WTC11 (cell line): ENCODE data around the gene TAS2R31. TPM values are rescaled to one million over a fixed set of nuclear protein-coding genes. Genes with fewer than 3 reads are reported as not detected.

ENCODE experiments used
- ATAC-seq: fragments of 200-7000 bp; cut with Tn5 transposase; 2 replicates; pipeline ENCODE4 v1.10.0; 2021; ENCODE audit warnings: mild to moderate bottlenecking, moderate library complexity
- Bru-seq: library from RNA; stranded (reverse); fragments of 400-500 nt; gene quantifications from one replicate; lab custom pipeline; 2021; lab: Mats Ljungman, UMichigan
- CTCF ChIA-PET: fragments of 300-600 bp; sonication (Branson Sonifier 250); formaldehyde crosslinking; loops from one replicate; lab custom pipeline; 2021; ENCODE audit warnings: antibody characterized with exemption; lab: Charles Lee
- POLR2A ChIA-PET: fragments of 350-600 bp; sonication (Branson Sonifier 250); formaldehyde crosslinking; loops from one replicate; lab custom pipeline; 2021; ENCODE audit warnings: antibody characterized with exemption; lab: Charles Lee
- DNase-seq: peaks from one replicate; pipeline ENCODE4 v3.0.0; 2021; ENCODE audit warnings: low spot score
- H3K27ac Mint-ChIP-seq: 2 replicates; pipeline ENCODE4 v1.8.0; 2021; ENCODE audit warnings: mixed read lengths
- H3K27me3 Mint-ChIP-seq: 2 replicates; pipeline ENCODE4 v1.8.0; 2021; ENCODE audit warnings: low read depth, mild to moderate bottlenecking, moderate library complexity, mixed read lengths
- H3K36me3 Mint-ChIP-seq: 2 replicates; pipeline ENCODE4 v1.8.0; 2021; ENCODE audit warnings: mixed read lengths
- H3K4me1 Mint-ChIP-seq: 2 replicates; pipeline ENCODE4 v1.8.0; 2022; ENCODE audit warnings: mixed read lengths
- H3K4me3 Mint-ChIP-seq: 2 replicates; pipeline ENCODE4 v1.8.0; 2021; ENCODE audit warnings: mild to moderate bottlenecking, moderate library complexity, mixed read lengths
- H3K9me3 Mint-ChIP-seq: 2 replicates; pipeline ENCODE4 v1.8.0; 2021; ENCODE audit warnings: mixed read lengths
- CREM ChIP-seq: sonication (generic); formaldehyde crosslinking; IDR thresholded peaks from 2 replicates; pipeline ENCODE4 v1.8.1; 2022; ENCODE audit warnings: mild to moderate bottlenecking, missing genetic modification reagents, moderate library complexity
- EMX1 ChIP-seq: fragments of 250-450 bp; sonication (Bioruptor Pico); IDR thresholded peaks from 2 replicates; pipeline ENCODE4 v1.8.0; 2021; ENCODE audit warnings: mild to moderate bottlenecking
- FOXK1 ChIP-seq: sonication (generic); formaldehyde crosslinking; IDR thresholded peaks from 2 replicates; pipeline ENCODE4 v1.8.0; 2022; ENCODE audit warnings: mild to moderate bottlenecking, moderate library complexity, missing genetic modification reagents
- FOXP4 ChIP-seq: sonication (generic); formaldehyde crosslinking; IDR thresholded peaks from 2 replicates; pipeline ENCODE4 v1.8.0; 2022; ENCODE audit warnings: mild to moderate bottlenecking, missing genetic modification reagents
- IRF2 ChIP-seq: sonication (generic); formaldehyde crosslinking; IDR thresholded peaks from 2 replicates; pipeline ENCODE4 v1.8.0; 2022; ENCODE audit warnings: low read depth, missing genetic modification reagents, borderline replicate concordance
- JUN ChIP-seq: sonication (generic); formaldehyde crosslinking; IDR thresholded peaks from 2 replicates; pipeline ENCODE4 v1.8.0; 2023; ENCODE audit warnings: mild to moderate bottlenecking, missing genetic modification reagents
- MXD4 ChIP-seq: fragments of 250-450 bp; sonication (Bioruptor Pico); IDR thresholded peaks from 2 replicates; pipeline ENCODE4 v1.8.0; 2021; ENCODE audit warnings: mild to moderate bottlenecking, moderate library complexity, borderline replicate concordance
- NFE2L1 ChIP-seq: sonication (generic); formaldehyde crosslinking; IDR thresholded peaks from 2 replicates; pipeline ENCODE4 v1.8.1; 2023; ENCODE audit warnings: missing genetic modification reagents
- PRRX2 ChIP-seq: fragments of 250-450 bp; sonication (Bioruptor Pico); IDR thresholded peaks from 2 replicates; pipeline ENCODE4 v1.8.0; 2021; ENCODE audit warnings: mild to moderate bottlenecking
- ZMAT4 ChIP-seq: fragments of 250-450 bp; sonication (Bioruptor Pico); IDR thresholded peaks from 2 replicates; pipeline ENCODE4 v1.9.0; 2021; ENCODE audit warnings: mild to moderate bottlenecking
- ZNF121 ChIP-seq: sonication (generic); formaldehyde crosslinking; IDR thresholded peaks from 2 replicates; pipeline ENCODE4 v1.8.0; 2023; ENCODE audit warnings: missing genetic modification reagents
- ZNF138 ChIP-seq: sonication (generic); formaldehyde crosslinking; conservative IDR thresholded peaks from 2 replicates; pipeline ENCODE4 v1.8.1; 2022; ENCODE audit warnings: mild to moderate bottlenecking, moderate library complexity, missing genetic modification reagents
- ZNF317 ChIP-seq: sonication (generic); formaldehyde crosslinking; IDR thresholded peaks from 2 replicates; pipeline ENCODE4 v1.8.1; 2023; ENCODE audit warnings: low read depth, mild to moderate bottlenecking, moderate library complexity, missing genetic modification reagents, borderline replicate concordance
- ZNF423 ChIP-seq: fragments of 250-450 bp; sonication (Bioruptor Pico); IDR thresholded peaks from 2 replicates; pipeline ENCODE4 v2.1.2; 2022; ENCODE audit warnings: mild to moderate bottlenecking, moderate library complexity
- long read RNA-seq, 3 experiments: library from RNA in 1 of 3; library from capped mRNA in 1 of 3; library from polyadenylated mRNA in 1 of 3; unstranded in 2 of 3; stranded (forward) in 1 of 3; transcript quantifications; one replicate each; pipeline ENCODE4 v2.0.0, GENCODE V29; 2021
- total RNA-seq: library from RNA; stranded (reverse); gene quantifications from 3 replicates; pipeline ENCODE4 v1.2.3, GENCODE V29; 2021
- TF ChIP-seq, protein P1 (sequence below): sonication (generic); formaldehyde crosslinking; IDR thresholded peaks from 2 replicates; pipeline ENCODE4 v1.8.1; 2022; ENCODE audit warnings: low read depth, missing genetic modification reagents, borderline replicate concordance
- TF ChIP-seq, protein P2 (sequence below): sonication (generic); formaldehyde crosslinking; IDR thresholded peaks from 2 replicates; pipeline ENCODE4 v1.8.1; 2023; ENCODE audit warnings: mild to moderate bottlenecking, missing genetic modification reagents
- TF ChIP-seq, protein P3 (sequence below): sonication (generic); formaldehyde crosslinking; IDR thresholded peaks from 2 replicates; pipeline ENCODE4 v1.8.1; 2023; ENCODE audit warnings: mild to moderate bottlenecking, missing genetic modification reagents

The TAS2R31 gene, protein sequence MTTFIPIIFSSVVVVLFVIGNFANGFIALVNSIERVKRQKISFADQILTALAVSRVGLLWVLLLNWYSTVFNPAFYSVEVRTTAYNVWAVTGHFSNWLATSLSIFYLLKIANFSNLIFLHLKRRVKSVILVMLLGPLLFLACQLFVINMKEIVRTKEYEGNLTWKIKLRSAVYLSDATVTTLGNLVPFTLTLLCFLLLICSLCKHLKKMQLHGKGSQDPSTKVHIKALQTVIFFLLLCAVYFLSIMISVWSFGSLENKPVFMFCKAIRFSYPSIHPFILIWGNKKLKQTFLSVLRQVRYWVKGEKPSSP
- total RNA-seq: 1.2 to 2.0 TPM (median 1.9 TPM) in 3 replicates
- Bru-seq, nascent RNA: percentile 92 among the genes with signal in this experiment
- long read RNA-seq, experiment 1: 0 reads
- long read RNA-seq, experiment 2: 0 reads
- long read RNA-seq, experiment 3: 0 reads

GRCh38 chr12:11031307-11031706 lies at the start of gene TAS2R31:
Gene TAS2R31, minus strand, starts transcription at chr12:11031407. Its CDS starts 72 bp downstream, at chr12:11031335.
- POLR2A ChIA-PET: no interaction called here

GRCh38 chr12:11078246-11078645 lies 47.0 kb upstream of the TAS2R31 start:
- POLR2A ChIA-PET: no interaction called here
- TF ChIP-seq PRRX2 (no peak), MXD4 (CRISPR knock-in tag) (no peak), IRF2 (no peak), FOXK1 (CRISPR knock-in tag) (no peak), EMX1 (no peak), CREM (CRISPR knock-in tag) (no peak), NFE2L1 (CRISPR knock-in tag) (no peak), ZNF317 (CRISPR knock-in tag) (no peak), ZNF121 (CRISPR knock-in tag) (no peak), JUN (no peak), ZMAT4 (CRISPR knock-in tag) (no peak)
- TF ChIP-seq, protein P1, sequence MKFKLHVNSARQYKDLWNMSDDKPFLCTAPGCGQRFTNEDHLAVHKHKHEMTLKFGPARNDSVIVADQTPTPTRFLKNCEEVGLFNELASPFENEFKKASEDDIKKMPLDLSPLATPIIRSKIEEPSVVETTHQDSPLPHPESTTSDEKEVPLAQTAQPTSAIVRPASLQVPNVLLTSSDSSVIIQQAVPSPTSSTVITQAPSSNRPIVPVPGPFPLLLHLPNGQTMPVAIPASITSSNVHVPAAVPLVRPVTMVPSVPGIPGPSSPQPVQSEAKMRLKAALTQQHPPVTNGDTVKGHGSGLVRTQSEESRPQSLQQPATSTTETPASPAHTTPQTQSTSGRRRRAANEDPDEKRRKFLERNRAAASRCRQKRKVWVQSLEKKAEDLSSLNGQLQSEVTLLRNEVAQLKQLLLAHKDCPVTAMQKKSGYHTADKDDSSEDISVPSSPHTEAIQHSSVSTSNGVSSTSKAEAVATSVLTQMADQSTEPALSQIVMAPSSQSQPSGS (CRISPR knock-in tag): no peak
- TF ChIP-seq, protein P2, sequence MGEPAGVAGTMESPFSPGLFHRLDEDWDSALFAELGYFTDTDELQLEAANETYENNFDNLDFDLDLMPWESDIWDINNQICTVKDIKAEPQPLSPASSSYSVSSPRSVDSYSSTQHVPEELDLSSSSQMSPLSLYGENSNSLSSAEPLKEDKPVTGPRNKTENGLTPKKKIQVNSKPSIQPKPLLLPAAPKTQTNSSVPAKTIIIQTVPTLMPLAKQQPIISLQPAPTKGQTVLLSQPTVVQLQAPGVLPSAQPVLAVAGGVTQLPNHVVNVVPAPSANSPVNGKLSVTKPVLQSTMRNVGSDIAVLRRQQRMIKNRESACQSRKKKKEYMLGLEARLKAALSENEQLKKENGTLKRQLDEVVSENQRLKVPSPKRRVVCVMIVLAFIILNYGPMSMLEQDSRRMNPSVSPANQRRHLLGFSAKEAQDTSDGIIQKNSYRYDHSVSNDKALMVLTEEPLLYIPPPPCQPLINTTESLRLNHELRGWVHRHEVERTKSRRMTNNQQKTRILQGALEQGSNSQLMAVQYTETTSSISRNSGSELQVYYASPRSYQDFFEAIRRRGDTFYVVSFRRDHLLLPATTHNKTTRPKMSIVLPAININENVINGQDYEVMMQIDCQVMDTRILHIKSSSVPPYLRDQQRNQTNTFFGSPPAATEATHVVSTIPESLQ (CRISPR knock-in tag): no peak
- TF ChIP-seq, protein P3, sequence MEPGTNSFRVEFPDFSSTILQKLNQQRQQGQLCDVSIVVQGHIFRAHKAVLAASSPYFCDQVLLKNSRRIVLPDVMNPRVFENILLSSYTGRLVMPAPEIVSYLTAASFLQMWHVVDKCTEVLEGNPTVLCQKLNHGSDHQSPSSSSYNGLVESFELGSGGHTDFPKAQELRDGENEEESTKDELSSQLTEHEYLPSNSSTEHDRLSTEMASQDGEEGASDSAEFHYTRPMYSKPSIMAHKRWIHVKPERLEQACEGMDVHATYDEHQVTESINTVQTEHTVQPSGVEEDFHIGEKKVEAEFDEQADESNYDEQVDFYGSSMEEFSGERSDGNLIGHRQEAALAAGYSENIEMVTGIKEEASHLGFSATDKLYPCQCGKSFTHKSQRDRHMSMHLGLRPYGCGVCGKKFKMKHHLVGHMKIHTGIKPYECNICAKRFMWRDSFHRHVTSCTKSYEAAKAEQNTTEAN (CRISPR knock-in tag): no peak
- ATAC-seq: no peak
- Mint-ChIP-seq H3K36me3 (peaks cover 13% of the 10 kb centered on the region), H3K9me3 (peaks cover 11% of the 10 kb centered on the region), H3K4me1 (no peaks in the 10 kb centered on the region), H3K4me3 (no peak overlapping the region), H3K27me3 (peaks cover 7% of the 10 kb centered on the region), H3K27ac (no peak overlapping the region)
- CTCF ChIA-PET: no interaction called here
- no peak for DNase-seq

More at GRCh38 chr12:11031307-11031706, at the start of gene TAS2R31:
- no peak within 1 kb of the TSS for H3K4me3 Mint-ChIP-seq
- CTCF ChIA-PET: interaction anchor here (0.6 kb wide), 1 partner anchor 657 kb away, joined by 3 read pairs; no protein-coding TSS in a partner anchor
- H3K9me3 Mint-ChIP-seq: peaks cover 13% of the 10 kb centered on the region
- no peak within 1 kb of the TSS for H3K27ac Mint-ChIP-seq
- H3K27me3 Mint-ChIP-seq: no peaks in the 10 kb centered on the region
- DNase-seq (no peak), ATAC-seq (no peak)
- H3K4me1 Mint-ChIP-seq: no peaks in the 10 kb centered on the region
- TF ChIP-seq ZNF138 (CRISPR knock-in tag) (no peak), MXD4 (CRISPR knock-in tag) (no peak), FOXP4 (CRISPR knock-in tag) (no peak), ZNF423 (no peak)
- H3K36me3 Mint-ChIP-seq: peaks cover 16% of the 10 kb centered on the region
